ENCODE results near the gene CLPTM1L. TPM values are rescaled to one million over a fixed set of nuclear protein-coding genes. Genes with fewer than 3 reads are reported as not detected.

CLPTM1L gene
- total and polyA plus RNA-seq, 2 donors (not counting 1 experiment from before 2014, with no cell fraction given), result 78.4 to 99.9 TPM

DNA sequence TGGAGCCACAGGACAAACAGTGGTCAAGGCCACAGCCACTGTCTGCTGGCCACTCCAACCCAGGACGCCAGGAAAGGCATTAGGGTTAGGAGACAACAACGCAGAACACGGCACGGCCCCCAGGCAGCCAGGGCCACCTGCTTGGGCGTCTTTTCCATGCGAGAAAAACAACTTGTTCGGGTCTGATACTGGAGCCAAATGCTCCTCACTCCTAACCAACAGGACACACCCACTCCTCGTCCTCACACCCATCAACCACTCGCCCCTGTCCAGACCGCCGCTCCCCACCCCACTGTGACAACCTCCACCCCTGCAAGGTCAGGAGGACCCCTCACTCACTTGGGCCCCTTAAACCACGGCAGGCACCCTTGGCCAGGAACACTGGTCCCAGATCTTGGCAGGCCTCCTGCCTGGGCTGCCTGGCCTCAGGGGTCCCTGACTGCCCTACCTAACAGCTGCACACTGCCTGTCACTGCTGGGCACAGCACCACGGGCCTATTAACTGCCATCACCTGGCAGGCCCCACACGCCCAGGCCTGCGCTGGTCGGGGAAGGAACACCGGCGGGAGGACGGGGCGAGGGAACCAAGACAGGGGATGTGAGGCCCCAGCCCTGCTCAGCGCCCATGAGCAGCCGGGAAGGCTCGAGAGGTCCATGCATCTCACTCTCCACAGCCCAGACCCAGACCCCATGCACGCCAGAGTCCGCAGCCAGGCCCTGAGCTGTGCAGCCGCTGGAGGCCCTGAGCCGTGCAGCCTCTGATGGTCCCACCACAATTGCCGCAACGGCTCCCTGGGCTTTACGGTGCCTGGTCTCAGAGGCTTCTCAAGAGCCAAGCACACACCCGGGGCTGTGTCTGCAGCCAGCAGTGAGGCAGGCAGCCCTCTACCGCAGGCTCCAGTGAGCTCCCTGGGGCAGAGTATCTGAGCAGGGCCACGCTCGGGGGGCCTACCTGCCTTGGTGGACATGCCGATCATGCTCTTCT is 13.8 kb downstream of the CLPTM1L start:
- no peaks in the 10 kb centered on the region for H3K9me3 Mint-ChIP-seq (ENCODE audit: insufficient read depth)
- Histone ChIP-seq H3K27ac (ENCODE audit: low read length in 2 of 2) (no peak overlapping the region), H3K27me3 (replicated peaks in 1 of 4; ENCODE audit: control extremely low read depth in 1 of 4, control insufficient read depth in 3 of 4, insufficient read depth in 4 of 4, low read length in 3 of 4) (no peaks in the 10 kb centered on the region), H3K4me3 (ENCODE audit: control extremely low read depth in 1 of 5, extremely low read depth in 1 of 5, insufficient read depth in 1 of 5, low read depth in 2 of 5, low read length in 4 of 5) (no peak overlapping the region), H3K4me2 (replicated peaks; ENCODE audit: low read depth, low read length, poor library complexity, severe bottlenecking) (no peak overlapping the region), H2AFZ (ENCODE audit: insufficient read depth, low read depth, low read length, poor library complexity, severe bottlenecking) (no peak overlapping the region), H3K79me2 (ENCODE audit: control insufficient read depth, insufficient read depth, low read length) (peaks cover 43% of the 10 kb centered on the region), H3K4me1 (ENCODE audit: control insufficient read depth in 2 of 2, insufficient read depth in 2 of 2, low read length in 2 of 2) (peaks cover 0 to 7% of the 10 kb centered on the region in 2 donors), H3K9me3 (ENCODE audit: control extremely low read depth in 1 of 3, control insufficient read depth in 2 of 3, insufficient read depth in 1 of 3, low read length in 2 of 3) (no peaks in the 10 kb centered on the region), H3K36me3 (replicated peaks in 1 of 2; ENCODE audit: control extremely low read depth in 1 of 2, control insufficient read depth in 1 of 2, extremely low read depth in 1 of 2, insufficient read depth in 2 of 2, low read length in 1 of 2) (peaks cover 0 to 70% of the 10 kb centered on the region in 2 experiments), H3K9ac (ENCODE audit: low read length) (no peak overlapping the region), H4K20me1 (ENCODE audit: control insufficient read depth, insufficient read depth, low read length, poor library complexity, severe bottlenecking) (peaks cover 67% of the 10 kb centered on the region)
- no peak for TF ChIP-seq EZH2 (IDR thresholded peaks at IDR 0.05; ENCODE audit: borderline replicate concordance, insufficient read depth, low read depth, low read length, poor library complexity, severe bottlenecking)
- TF ChIP-seq, protein P1, sequence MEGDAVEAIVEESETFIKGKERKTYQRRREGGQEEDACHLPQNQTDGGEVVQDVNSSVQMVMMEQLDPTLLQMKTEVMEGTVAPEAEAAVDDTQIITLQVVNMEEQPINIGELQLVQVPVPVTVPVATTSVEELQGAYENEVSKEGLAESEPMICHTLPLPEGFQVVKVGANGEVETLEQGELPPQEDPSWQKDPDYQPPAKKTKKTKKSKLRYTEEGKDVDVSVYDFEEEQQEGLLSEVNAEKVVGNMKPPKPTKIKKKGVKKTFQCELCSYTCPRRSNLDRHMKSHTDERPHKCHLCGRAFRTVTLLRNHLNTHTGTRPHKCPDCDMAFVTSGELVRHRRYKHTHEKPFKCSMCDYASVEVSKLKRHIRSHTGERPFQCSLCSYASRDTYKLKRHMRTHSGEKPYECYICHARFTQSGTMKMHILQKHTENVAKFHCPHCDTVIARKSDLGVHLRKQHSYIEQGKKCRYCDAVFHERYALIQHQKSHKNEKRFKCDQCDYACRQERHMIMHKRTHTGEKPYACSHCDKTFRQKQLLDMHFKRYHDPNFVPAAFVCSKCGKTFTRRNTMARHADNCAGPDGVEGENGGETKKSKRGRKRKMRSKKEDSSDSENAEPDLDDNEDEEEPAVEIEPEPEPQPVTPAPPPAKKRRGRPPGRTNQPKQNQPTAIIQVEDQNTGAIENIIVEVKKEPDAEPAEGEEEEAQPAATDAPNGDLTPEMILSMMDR (IDR thresholded peaks at IDR 0.05), result no peak
- ChIA-PET POLR2A (no interaction called here), CTCF (no interaction called here)
- no peak overlapping the region for H3K4me3 Mint-ChIP-seq
- 94% methylated on average over 34 of the region's 35 CpGs for WGBS (ENCODE audit: insufficient coverage)
- ATAC-seq (ENCODE audit: low read depth), result no peak
- no peaks in the 10 kb centered on the region for H3K27me3 Mint-ChIP-seq
- intact Hi-C loops (cut with micrococcal nuclease), result no loop called here
- H3K4me1 Mint-ChIP-seq, result peaks cover 4% of the 10 kb centered on the region
- DNase-seq, result no peak
- H3K27ac Mint-ChIP-seq, result no peak overlapping the region
